ENCODE data around the gene MPPED2.

MPPED2 gene

GRCh38 chr11:30451626-30452025 is 134.5 kb downstream of the MPPED2 start:
- Histone ChIP-seq H3K4me2 (ENCODE audit: insufficient read depth, low read length) (no peak overlapping the region), H4K20me1 (ENCODE audit: insufficient read depth, low read length) (no peaks in the 10 kb centered on the region), H3K9me3 (ENCODE audit: insufficient read depth, low read length, severe bottlenecking) (no peaks in the 10 kb centered on the region), H3K4me1 (ENCODE audit: insufficient read depth, low read length) (no peaks in the 10 kb centered on the region), H3K4me3 (ENCODE audit: low read depth in 1 of 2, low read length in 2 of 2) (no peak overlapping the region), H2AFZ (ENCODE audit: low read depth, low read length) (no peak overlapping the region), H3K9ac (ENCODE audit: low read depth, low read length) (no peak overlapping the region), H3K36me3 (ENCODE audit: insufficient read depth, low read length) (no peaks in the 10 kb centered on the region), H3K27me3 (ENCODE audit: insufficient read depth, low read length, poor library complexity) (peaks cover 3% of the 10 kb centered on the region), H3K27ac (ENCODE audit: low read length) (no peak overlapping the region), H3K79me2 (ENCODE audit: insufficient read depth, low read length) (no peaks in the 10 kb centered on the region)
- no peak for DNase-seq
- TF ChIP-seq EZH2 (IDR thresholded peaks at IDR 0.05; ENCODE audit: borderline replicate concordance, low read depth, low read length, severe bottlenecking): no peak
- no peak for TF ChIP-seq CTCF (IDR thresholded peaks at IDR 0.05; ENCODE audit: borderline replicate concordance, extremely low read depth, low read length, poor library complexity, severe bottlenecking)
- no peak for ATAC-seq (ENCODE audit: insufficient read depth, low read depth)

- Histone ChIP-seq H3K4me3 (ENCODE audit: low read depth in 1 of 2, low read length in 2 of 2) (no peak overlapping the region), H3K36me3 (ENCODE audit: insufficient read depth, low read length) (no peaks in the 10 kb centered on the region), H2AFZ (ENCODE audit: low read depth, low read length) (no peak overlapping the region), H4K20me1 (ENCODE audit: insufficient read depth, low read length) (no peaks in the 10 kb centered on the region), H3K27ac (ENCODE audit: low read length) (no peak overlapping the region), H3K4me2 (ENCODE audit: insufficient read depth, low read length) (no peak overlapping the region), H3K9ac (ENCODE audit: low read depth, low read length) (no peak overlapping the region), H3K27me3 (ENCODE audit: insufficient read depth, low read length, poor library complexity) (peaks cover 3% of the 10 kb centered on the region), H3K9me3 (ENCODE audit: insufficient read depth, low read length, severe bottlenecking) (no peaks in the 10 kb centered on the region), H3K4me1 (ENCODE audit: insufficient read depth, low read length) (no peaks in the 10 kb centered on the region), H3K79me2 (ENCODE audit: insufficient read depth, low read length) (no peaks in the 10 kb centered on the region)
- no peak for TF ChIP-seq EZH2 (IDR thresholded peaks at IDR 0.05; ENCODE audit: borderline replicate concordance, low read depth, low read length, severe bottlenecking)
- TF ChIP-seq CTCF (IDR thresholded peaks at IDR 0.05; ENCODE audit: borderline replicate concordance, extremely low read depth, low read length, poor library complexity, severe bottlenecking): no peak
- ATAC-seq (ENCODE audit: insufficient read depth, low read depth) (no peak), DNase-seq (no peak)
Measured at GRCh38 chr11:30451167-30451566, 135.0 kb downstream of the MPPED2 start.

GRCh38 chr11:30447058-30447640 is 139.0 kb downstream of the MPPED2 start:
- no peaks in the 10 kb centered on the region for H3K9me3 ChIP-seq (ENCODE audit: insufficient read depth, low read length, severe bottlenecking)
- TF ChIP-seq EZH2 (IDR thresholded peaks at IDR 0.05; ENCODE audit: borderline replicate concordance, low read depth, low read length, severe bottlenecking) (no peak), CTCF (IDR thresholded peaks at IDR 0.05; ENCODE audit: borderline replicate concordance, extremely low read depth, low read length, poor library complexity, severe bottlenecking) (no peak)
- H3K36me3 ChIP-seq (ENCODE audit: insufficient read depth, low read length): no peaks in the 10 kb centered on the region
- H3K27ac ChIP-seq (ENCODE audit: low read length): no peak overlapping the region
- no peak overlapping the region for H3K4me3 ChIP-seq (ENCODE audit: low read depth in 1 of 2, low read length in 2 of 2)
- H3K4me1 ChIP-seq (ENCODE audit: insufficient read depth, low read length): no peaks in the 10 kb centered on the region
- H2AFZ ChIP-seq (ENCODE audit: low read depth, low read length): no peak overlapping the region
- H3K27me3 ChIP-seq (ENCODE audit: insufficient read depth, low read length, poor library complexity): peaks cover 3% of the 10 kb centered on the region
- no peak for ATAC-seq (ENCODE audit: insufficient read depth, low read depth)
- no peak overlapping the region for H3K4me2 ChIP-seq (ENCODE audit: insufficient read depth, low read length)
- DNase-seq: no peak
- no peaks in the 10 kb centered on the region for H3K79me2 ChIP-seq (ENCODE audit: insufficient read depth, low read length)
- H3K9ac ChIP-seq (ENCODE audit: low read depth, low read length): no peak overlapping the region
- no peaks in the 10 kb centered on the region for H4K20me1 ChIP-seq (ENCODE audit: insufficient read depth, low read length)

Measured in DND-41 (cell line).